MM.1S (cell line): ENCODE results near the gene ARHGAP26.

ENCODE experiments used
- CTCF ChIP-seq: fragments of 300-600 bp; sonication (generic); IDR thresholded peaks from 2 replicates; pipeline ENCODE4 v1.5.1; 2016; ENCODE audit warnings: antibody characterized with exemption, low read length, mixed read lengths
- EZH2phosphoT487 ChIP-seq: fragments of 300-600 bp; sonication (generic); IDR thresholded peaks from 2 replicates; pipeline ENCODE4 v1.6.1; 2018; ENCODE audit warnings: antibody characterized with exemption, low read length

- TF ChIP-seq CTCF: no peak
- TF ChIP-seq EZH2phosphoT487: no peak
Observed at GRCh38 chr5:143204474-143205246, 434.5 kb downstream of the ARHGAP26 start.
